Esophagus squamous epithelium (tissue), 5 donors: ENCODE results near the gene RIN3. TPM values are rescaled to one million over a fixed set of nuclear protein-coding genes. Genes with fewer than 3 reads are reported as not detected.

Experiments
- DNase-seq: peaks from one replicate; lab custom pipeline; 2025; lab: John Stamatoyannopoulos, UW
- H3K27ac ChIP-seq, 4 donors: fragments of 200-600 bp; sonication (generic); one replicate each; pipeline ENCODE4 v1.5.1; 2016 to 2019; ENCODE audit warnings: mild to moderate bottlenecking in 1 of 4
- H3K27me3 ChIP-seq, 4 donors: fragments of 200-600 bp; sonication (generic); 1 replicate in 3 of 4; 2 replicates in 1 of 4; pipeline versions ENCODE4 v1.5.1 to v1.6.0; 2017 to 2021; ENCODE audit warnings: antibody characterized with exemption in 1 of 4
- H3K36me3 ChIP-seq, 3 donors: fragments of 200-600 bp; sonication (generic); one replicate each; pipeline ENCODE4 v1.5.1; 2016 to 2019
- H3K4me1 ChIP-seq, 3 donors: fragments of 200-600 bp; sonication (generic); one replicate each; pipeline ENCODE4 v1.5.1; 2017 to 2019
- H3K4me3 ChIP-seq, 4 donors: fragments of 200-600 bp; sonication (generic); 1 replicate in 3 of 4; 2 replicates in 1 of 4; pipeline ENCODE4 v1.5.1; 2016 to 2019; ENCODE audit warnings: mild to moderate bottlenecking in 2 of 4, moderate library complexity in 1 of 4
- H3K9me3 ChIP-seq, 3 donors: fragments of 200-600 bp; sonication (generic); one replicate each; pipeline ENCODE4 v1.5.1; 2016 to 2019
- POLR2A ChIP-seq, 4 donors: fragments of 450-650 bp; IDR thresholded peaks; one replicate each; pipeline ENCODE4 v1.6.1; 2017; ENCODE audit warnings: antibody characterized with exemption in 4 of 4, mild to moderate bottlenecking in 4 of 4, moderate library complexity in 3 of 4
- WGBS, 2 donors: methylation state at CpG; one replicate each; pipeline ENCODE4 v1.1.5; 2018; 5-methylcytosine and 5-hydroxymethylcytosine counted together
- intact Hi-C: fragments of 100-400 bp; cut with DNase I; formaldehyde crosslinking; loops from one replicate; pipeline ENCODE4 v1.15.0; 2022
- total RNA-seq, 4 donors: library from RNA; depleted of rRNA; stranded (reverse); fragments of >200 nt; gene quantifications; one replicate each; pipeline ENCODE4 v1.1.0, GENCODE V29; 2016
- TF ChIP-seq, protein P1 (sequence below), 6 experiments: fragments of 450-650 bp in 4 of 6; fragments of 200-600 bp in 2 of 6; sonication (generic) in 2 of 6; IDR thresholded peaks; one replicate each; pipeline ENCODE4 v1.5.1; 2016 to 2019; ENCODE audit warnings: antibody characterized with exemption in 6 of 6, mild to moderate bottlenecking in 4 of 6, moderate library complexity in 4 of 6
- donor health status: DM: yes; HTN: yes; CAD: no.

Gene RIN3
- total RNA-seq, 4 donors from 2014 or later: 1.9 to 9.7 (median 4.4) TPM

DNA sequence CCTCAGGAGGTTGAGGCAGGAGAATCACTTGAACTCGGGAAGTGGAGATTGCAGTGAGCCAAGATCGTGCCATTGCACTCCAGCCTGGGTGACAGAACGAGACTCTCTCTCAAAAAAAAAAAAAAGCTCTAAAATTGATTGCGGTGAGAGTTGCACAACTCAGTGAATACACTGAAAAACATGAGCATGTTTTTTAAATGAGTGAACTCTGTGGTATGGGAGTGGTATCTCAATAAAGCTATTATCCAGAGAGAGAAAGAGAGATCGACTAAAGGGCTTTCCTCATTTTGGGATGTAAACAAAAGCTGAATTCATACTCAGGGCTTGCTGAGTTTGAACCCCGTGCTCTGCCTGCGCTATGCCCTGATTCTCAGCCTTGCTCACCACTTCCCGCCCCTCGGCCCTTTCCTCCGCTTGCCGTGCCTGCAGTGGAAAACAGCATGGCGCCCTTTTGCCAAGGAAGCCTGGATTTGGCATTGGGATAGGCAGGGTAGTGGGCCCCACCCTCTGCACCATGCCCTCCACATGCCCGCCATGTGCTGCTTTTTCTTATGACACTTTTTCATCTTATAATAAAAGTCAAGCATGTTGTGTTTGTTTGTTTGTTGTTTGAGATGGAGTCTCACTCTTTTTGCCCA is 132.4 kb downstream of the RIN3 start:
- no peaks in the 10 kb centered on the region for H3K27me3 ChIP-seq
- no peak for DNase-seq
- peak overlapping the region; percentile 58 to 91 (median 80) for H3K27ac ChIP-seq
- intact Hi-C loops: no loop called here
- 73 to 86% methylated on average over 13 of the region's 13 CpGs for WGBS, 2 donors
- H3K4me3 ChIP-seq: no peak overlapping the region
- H3K9me3 ChIP-seq: peaks cover 0 to 10% (median 0%) of the 10 kb centered on the region in 3 donors
- TF ChIP-seq, protein P1, sequence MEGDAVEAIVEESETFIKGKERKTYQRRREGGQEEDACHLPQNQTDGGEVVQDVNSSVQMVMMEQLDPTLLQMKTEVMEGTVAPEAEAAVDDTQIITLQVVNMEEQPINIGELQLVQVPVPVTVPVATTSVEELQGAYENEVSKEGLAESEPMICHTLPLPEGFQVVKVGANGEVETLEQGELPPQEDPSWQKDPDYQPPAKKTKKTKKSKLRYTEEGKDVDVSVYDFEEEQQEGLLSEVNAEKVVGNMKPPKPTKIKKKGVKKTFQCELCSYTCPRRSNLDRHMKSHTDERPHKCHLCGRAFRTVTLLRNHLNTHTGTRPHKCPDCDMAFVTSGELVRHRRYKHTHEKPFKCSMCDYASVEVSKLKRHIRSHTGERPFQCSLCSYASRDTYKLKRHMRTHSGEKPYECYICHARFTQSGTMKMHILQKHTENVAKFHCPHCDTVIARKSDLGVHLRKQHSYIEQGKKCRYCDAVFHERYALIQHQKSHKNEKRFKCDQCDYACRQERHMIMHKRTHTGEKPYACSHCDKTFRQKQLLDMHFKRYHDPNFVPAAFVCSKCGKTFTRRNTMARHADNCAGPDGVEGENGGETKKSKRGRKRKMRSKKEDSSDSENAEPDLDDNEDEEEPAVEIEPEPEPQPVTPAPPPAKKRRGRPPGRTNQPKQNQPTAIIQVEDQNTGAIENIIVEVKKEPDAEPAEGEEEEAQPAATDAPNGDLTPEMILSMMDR (IDR thresholded peaks at IDR 0.05): no peak
- TF ChIP-seq POLR2A (IDR thresholded peaks at IDR 0.05): no peak
- H3K4me1 ChIP-seq: peaks cover 6 to 49% (median 40%) of the 10 kb centered on the region in 3 donors
- peaks cover 0 to 33% (median 10%) of the 10 kb centered on the region in 3 donors for H3K36me3 ChIP-seq

DNA sequence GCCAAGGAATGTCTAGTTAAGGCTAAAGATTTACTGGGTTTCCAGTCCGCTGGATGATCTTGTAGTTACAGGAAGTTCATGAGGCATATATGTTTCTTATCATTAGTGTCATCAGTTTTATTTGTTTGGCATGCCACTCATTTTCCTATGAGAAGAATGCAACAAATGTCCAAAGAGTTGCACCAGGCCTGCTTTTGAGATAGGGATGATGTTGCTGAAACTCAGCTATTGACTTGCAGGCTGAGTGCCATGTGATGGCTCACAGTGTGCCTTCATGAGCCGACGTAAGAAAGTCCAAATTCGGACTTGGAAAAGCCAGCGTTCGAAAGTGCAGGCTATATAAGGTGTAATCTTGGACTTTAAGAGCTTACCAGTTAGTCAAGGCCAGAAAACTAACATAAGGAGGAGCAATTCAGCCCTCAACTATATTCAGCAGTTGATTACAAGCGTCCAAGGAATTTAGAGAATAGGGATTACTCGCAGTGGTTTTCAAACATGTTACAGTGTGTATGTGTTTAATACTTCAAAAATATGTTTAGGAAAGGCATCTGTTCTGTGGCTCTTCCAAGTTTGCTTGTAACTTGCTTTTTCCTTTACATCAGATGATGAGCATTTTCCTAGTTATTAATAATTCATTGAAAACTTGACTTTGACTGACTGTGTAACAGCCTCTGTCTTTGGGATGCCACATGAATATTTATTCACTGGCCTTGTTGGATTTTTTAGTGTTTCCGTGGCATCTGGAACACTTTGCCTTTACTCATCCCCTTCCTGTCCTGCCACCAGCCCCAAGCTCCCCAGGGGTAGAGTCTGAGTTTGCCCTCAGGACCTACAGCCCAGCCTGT is 133.6 kb downstream of the RIN3 start:
- TF ChIP-seq, protein P1 (IDR thresholded peaks at IDR 0.05): no peak
- TF ChIP-seq POLR2A (IDR thresholded peaks at IDR 0.05): no peak
- no peak for DNase-seq
- 61 to 79% methylated on average over 9 of the region's 9 CpGs for WGBS, 2 donors
- Histone ChIP-seq H3K27me3 (no peaks in the 10 kb centered on the region), H3K27ac (peak overlapping the region; percentile 63 to 91 (median 80)), H3K9me3 (peaks cover 0 to 10% (median 0%) of the 10 kb centered on the region in 3 donors), H3K4me3 (no peak overlapping the region), H3K4me1 (peaks cover 7 to 50% (median 40%) of the 10 kb centered on the region in 3 donors), H3K36me3 (peaks cover 0 to 21% (median 10%) of the 10 kb centered on the region in 3 donors)
- intact Hi-C loops: no loop called here

DNA sequence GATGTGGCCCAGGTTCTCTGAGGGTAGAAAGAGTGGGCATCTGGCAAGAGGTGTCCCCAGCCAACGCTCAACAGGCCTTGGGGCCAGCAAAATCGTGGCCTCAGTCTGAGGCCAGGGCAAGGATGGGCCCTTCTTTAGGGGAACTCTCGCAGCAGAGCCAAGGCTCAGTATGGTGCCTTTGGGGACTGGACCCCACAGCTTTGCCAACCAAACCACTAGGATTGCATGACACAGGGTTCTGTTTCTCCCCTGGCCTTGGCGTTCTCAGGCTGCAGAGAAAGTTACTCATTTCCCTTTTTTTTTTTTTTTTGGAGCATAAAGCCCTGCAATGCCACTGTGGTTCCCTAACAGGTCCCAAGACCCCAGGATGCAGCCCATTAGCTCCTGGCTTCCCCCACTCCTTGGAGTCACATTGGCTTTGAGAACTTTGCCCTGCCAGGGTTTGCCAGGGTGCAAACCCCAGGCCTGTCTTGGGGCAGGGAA is 134.3 kb downstream of the RIN3 start:
- Histone ChIP-seq H3K27me3 (no peaks in the 10 kb centered on the region), H3K9me3 (peaks cover 0 to 10% (median 0%) of the 10 kb centered on the region in 3 donors), H3K4me1 (peaks cover 7 to 50% (median 40%) of the 10 kb centered on the region in 3 donors), H3K36me3 (peaks cover 0 to 14% (median 10%) of the 10 kb centered on the region in 3 donors), H3K27ac (peak overlapping the region; percentile 63 to 91 (median 80)), H3K4me3 (no peak overlapping the region)
- TF ChIP-seq, protein P1 (IDR thresholded peaks at IDR 0.05): no peak
- TF ChIP-seq POLR2A (IDR thresholded peaks at IDR 0.05): no peak
- no peak for DNase-seq
- WGBS, 2 donors: 66 to 67% methylated on average over 4 of the region's 4 CpGs
- intact Hi-C loops: no loop called here

DNA sequence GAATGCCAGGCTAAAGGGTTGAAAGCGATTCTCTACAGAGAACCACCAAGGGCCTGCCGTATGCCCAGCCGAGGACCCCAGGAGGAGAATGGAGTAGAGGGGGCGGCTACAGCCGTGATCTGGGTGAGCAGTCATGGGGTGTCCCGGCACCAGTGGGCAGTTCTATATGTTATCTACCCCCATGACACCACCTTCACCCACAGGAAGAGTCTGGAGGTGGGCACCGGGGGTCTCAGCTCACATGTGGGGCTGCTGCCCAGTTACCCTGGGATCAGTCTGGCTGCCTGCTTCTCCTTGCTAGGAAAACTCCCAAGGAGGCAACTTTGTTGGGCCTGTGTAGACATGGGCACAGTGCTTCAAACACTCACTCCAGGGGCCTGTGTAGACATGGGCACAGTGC is 135.5 kb downstream of the RIN3 start:
- Histone ChIP-seq H3K9me3 (peaks cover 0 to 10% (median 0%) of the 10 kb centered on the region in 3 donors), H3K27me3 (no peaks in the 10 kb centered on the region), H3K4me3 (no peak overlapping the region), H3K4me1 (peaks cover 7 to 50% (median 40%) of the 10 kb centered on the region in 3 donors), H3K27ac (peak overlapping the region; percentile 63 to 91 (median 80)), H3K36me3 (peaks cover 0 to 11% (median 10%) of the 10 kb centered on the region in 3 donors)
- DNase-seq: no peak
- 86 to 92% methylated on average over 7 of the region's 7 CpGs for WGBS, 2 donors
- no peak for TF ChIP-seq POLR2A (IDR thresholded peaks at IDR 0.05)
- TF ChIP-seq, protein P1 (IDR thresholded peaks at IDR 0.05): no peak
- intact Hi-C loops: no loop called here
